K562 (cell line): ENCODE results near the gene DGCR2. TPM values are rescaled to one million over a fixed set of nuclear protein-coding genes. Genes with fewer than 3 reads are reported as not detected.

Experiments
- ATAC-seq: fragments of 200-7000 bp; cut with Tn5 transposase; 3 replicates; pipeline ENCODE4 v1.9.1; 2020; ENCODE audit warnings: moderate library complexity
- BruUV-seq: library from RNA; stranded (reverse); fragments of 400-500 nt; replicated peaks from 2 replicates; lab custom pipeline; 2021; lab: Mats Ljungman, UMichigan
- CTCF ChIA-PET: fragments of 300-600 bp; formaldehyde crosslinking; extraction: SDS; loops from one replicate; lab custom pipeline; 2021; ENCODE audit warnings: low intra/inter-chr PET ratio; lab: Yijun Ruan, JAX
- POLR2A ChIA-PET: fragments of 300-600, 350-650 bp; sonication (Branson Sonifier 250); formaldehyde crosslinking; extraction: SDS; loops from one replicate; lab custom pipeline; 2021; ENCODE audit warnings: antibody characterized with exemption, inconsistent platforms; lab: Yijun Ruan, JAX
- DNase-seq, 4 experiments: peaks; one replicate each; pipeline versions ENCODE4 v3.0.0 to v3.0.0-alpha.2; 2011 to 2018; ENCODE audit warnings: low spot score in 3 of 4, mixed read lengths in 3 of 4; ENCODE audit errors: extremely low read depth in 1 of 4
- FAIRE-seq: peaks from 2 replicates; lab custom pipeline; 2011; peaks lifted over from hg19 to GRCh38; lab: Jason Lieb, UNC
- H2AFZ ChIP-seq: 2 replicates; pipeline ENCODE4 v1.6.0; 2011; ENCODE audit warnings: low read depth, low read length, control low read depth, inconsistent platforms
- H3K27ac ChIP-seq: fragments of 200-600 bp; 3 replicates; pipeline ENCODE4 v1.8.0; 2011; ENCODE audit warnings: low read depth, mild to moderate bottlenecking, control low read depth, inconsistent platforms, low read length, moderate library complexity, mixed read lengths; ENCODE audit errors: extremely low read depth
- H3K27me3 ChIP-seq, 2 experiments: fragments of 300-600 bp in 1 of 2; 2 replicates in 1 of 2; 3 replicates in 1 of 2; pipeline versions ENCODE4 v1.6.0 to v1.8.0; 2011; ENCODE audit warnings: inconsistent platforms in 2 of 2, low read length in 2 of 2, mild to moderate bottlenecking in 1 of 2, mixed read lengths in 1 of 2, moderate library complexity in 1 of 2; ENCODE audit not compliant: control insufficient read depth in 2 of 2, insufficient read depth in 2 of 2
- H3K36me3 ChIP-seq: fragments of 300-600 bp; 3 replicates; pipeline ENCODE4 v1.8.0; 2011; ENCODE audit warnings: mild to moderate bottlenecking, low read length, inconsistent platforms; ENCODE audit not compliant: control insufficient read depth, insufficient read depth
- H3K4me1 ChIP-seq, 2 experiments: fragments of 200-600 bp in 1 of 2; replicated peaks in 1 of 2; 2 replicates in 1 of 2; 3 replicates in 1 of 2; pipeline versions ENCODE4 v1.5.1 to v1.8.0; 2011; ENCODE audit warnings: inconsistent platforms in 2 of 2, low read length in 2 of 2, mild to moderate bottlenecking in 1 of 2, mixed read lengths in 1 of 2, moderate library complexity in 1 of 2; ENCODE audit not compliant: control insufficient read depth in 2 of 2, insufficient read depth in 2 of 2
- H3K4me2 ChIP-seq: 2 replicates; pipeline ENCODE4 v1.6.1; 2011; ENCODE audit warnings: low read length, control low read depth, inconsistent platforms, mixed read lengths; ENCODE audit not compliant: insufficient read depth
- H3K4me3 ChIP-seq: fragments of 200-600 bp; sonication (generic), shearing (Covaris generic); 2 replicates; pipeline ENCODE4 v1.5.1; 2016; ENCODE audit warnings: control low read depth, inconsistent platforms
- H3K79me2 ChIP-seq: fragments of 200-600 bp; 3 replicates; pipeline ENCODE4 v1.8.0; 2011; ENCODE audit warnings: low read length, inconsistent platforms; ENCODE audit not compliant: control insufficient read depth, insufficient read depth
- H3K9ac ChIP-seq, 2 experiments: 2 replicates each; pipeline versions ENCODE4 v1.6.0 to v1.6.1; 2011; ENCODE audit warnings: low read depth in 2 of 2, low read length in 2 of 2, control low read depth in 1 of 2, inconsistent platforms in 1 of 2, mild to moderate bottlenecking in 1 of 2, mixed read lengths in 1 of 2; ENCODE audit not compliant: insufficient read depth in 1 of 2
- H3K9me1 ChIP-seq: one replicate; pipeline ENCODE4 v1.6.0; 2011; ENCODE audit warnings: inconsistent platforms, mild to moderate bottlenecking, low read length, moderate library complexity; ENCODE audit not compliant: control insufficient read depth, insufficient read depth
- H3K9me3 ChIP-seq: replicated peaks from 2 replicates; pipeline ENCODE4 v1.5.1; 2011; ENCODE audit warnings: low read depth, low read length, inconsistent platforms; ENCODE audit not compliant: control insufficient read depth, insufficient read depth
- H4K20me1 ChIP-seq: replicated peaks from 2 replicates; pipeline ENCODE4 v1.6.1; 2011; ENCODE audit warnings: low read length, inconsistent platforms, mixed read lengths; ENCODE audit not compliant: control insufficient read depth, insufficient read depth
- ETV1 ChIP-seq: fragments of 450-650 bp; conservative IDR thresholded peaks from 2 replicates; pipeline ENCODE4 v1.6.1; 2016; ENCODE audit warnings: missing genetic modification characterization, control low read depth, low read depth, missing compliant biosample characterization
- FOS ChIP-seq: IDR thresholded peaks from 3 replicates; pipeline ENCODE4 v1.6.1; 2011; ENCODE audit not compliant: insufficient read length; ENCODE audit errors: extremely low read depth
- FOXJ3 ChIP-seq: sonication (generic); formaldehyde crosslinking; IDR thresholded peaks from 2 replicates; pipeline ENCODE4 v1.4.0; 2020; ENCODE audit warnings: mild to moderate bottlenecking, missing genetic modification reagents
- GATAD2B ChIP-seq: fragments of 450-650 bp; IDR thresholded peaks from 2 replicates; pipeline ENCODE4 v1.6.1; 2017; ENCODE audit warnings: mild to moderate bottlenecking, borderline replicate concordance
- IRF1 ChIP-seq: sonication (generic); formaldehyde crosslinking; IDR thresholded peaks from 2 replicates; pipeline ENCODE4 v1.8.0; 2022; ENCODE audit warnings: missing genetic modification reagents, mild to moderate bottlenecking, borderline replicate concordance
- JUND ChIP-seq, 2 experiments: IDR thresholded peaks; 2 replicates in 1 of 2; 3 replicates in 1 of 2; pipeline ENCODE4 v1.6.1; 2011; ENCODE audit warnings: borderline replicate concordance in 2 of 2, low read depth in 2 of 2, low read length in 2 of 2, improper control_type of control experiment in 1 of 2, missing biosample characterization in 1 of 2, missing genetic modification characterization in 1 of 2, missing genetic modification reagents in 1 of 2
- KHSRP ChIP-seq: fragments of 450-650 bp; IDR thresholded peaks from 2 replicates; pipeline ENCODE4 v1.6.1; 2017
- KLF10 ChIP-seq: fragments of 250-450 bp; sonication (Bioruptor Pico); IDR thresholded peaks from 2 replicates; pipeline ENCODE4 v1.6.1; 2021; ENCODE audit warnings: matching md5 sums
- PML ChIP-seq: IDR thresholded peaks from 2 replicates; pipeline ENCODE4 v1.6.1; 2012; ENCODE audit warnings: low read length, inconsistent platforms
- SIX5 ChIP-seq, 2 experiments: IDR thresholded peaks; 2 replicates each; pipeline ENCODE4 v1.6.1; 2011; ENCODE audit warnings: low read length in 2 of 2, borderline replicate concordance in 1 of 2, low read depth in 1 of 2, mild to moderate bottlenecking in 1 of 2, moderate library complexity in 1 of 2; ENCODE audit not compliant: insufficient read depth in 1 of 2
- SRSF1 ChIP-seq: fragments of 200-400 bp; formaldehyde crosslinking; IDR thresholded peaks from 2 replicates; pipeline ENCODE4 v1.6.1; 2017; ENCODE audit warnings: mild to moderate bottlenecking, low read depth, low read length, moderate library complexity
- ZNF408 ChIP-seq: fragments of 250-450 bp; sonication (Bioruptor Pico); IDR thresholded peaks from 2 replicates; pipeline ENCODE4 v1.4.0; 2020; ENCODE audit warnings: low read depth, mild to moderate bottlenecking, moderate library complexity
- ZNF41 ChIP-seq: fragments of 250-450 bp; sonication (Bioruptor Pico); conservative IDR thresholded peaks from 2 replicates; pipeline ENCODE4 v1.4.0; 2020; ENCODE audit warnings: mild to moderate bottlenecking
- ZNF57 ChIP-seq: fragments of 450-650 bp; formaldehyde crosslinking; IDR thresholded peaks from 2 replicates; pipeline ENCODE4 v1.4.0; 2020; ENCODE audit warnings: mild to moderate bottlenecking, moderate library complexity
- ZNF592 ChIP-seq: fragments of 450-650 bp; IDR thresholded peaks from 2 replicates; pipeline ENCODE4 v1.6.1; 2017; ENCODE audit warnings: antibody characterized with exemption, mild to moderate bottlenecking
- ZNF644 ChIP-seq: fragments of 200-800 bp; sonication (Bioruptor generic); IDR thresholded peaks from 2 replicates; pipeline ENCODE4 v1.6.1; 2016; ENCODE audit warnings: low read depth, missing genetic modification characterization, missing compliant biosample characterization
- ZNF778 ChIP-seq: fragments of 450-650 bp; formaldehyde crosslinking; IDR thresholded peaks from 2 replicates; pipeline ENCODE4 v1.4.0; 2020; ENCODE audit warnings: mild to moderate bottlenecking, moderate library complexity
- WGBS: fragments of 100-300 bp; shearing (Covaris generic); methylation state at CpG from one replicate; pipeline ENCODE4 v1.1.6; 2016; ENCODE audit warnings: low coverage, mixed read lengths; ENCODE audit not compliant: insufficient coverage; ENCODE audit errors: missing lambda C conversion rate; 5-methylcytosine and 5-hydroxymethylcytosine counted together
- in situ Hi-C: fragments of 300-500 bp; cut with MboI; formaldehyde crosslinking; loops from 4 replicates; pipeline ENCODE4 v1.15.0; 2018; ENCODE audit warnings: inconsistent platforms, mixed read lengths
- intact Hi-C: fragments of 100-400 bp; cut with micrococcal nuclease; formaldehyde crosslinking; loops from 2 replicates; pipeline ENCODE4 v1.14.2; 2022
- polyA plus RNA-seq, 8 experiments: library from polyadenylated mRNA; depleted of rRNA in 4 of 8; stranded (reverse) in 5 of 8; unstranded in 3 of 8; fragments of >200 nt; fragmentation: Nextera tagmentation in 2 of 8; fragmentation: Illumina TruSeq in 1 of 8; extraction: Ambion mirVana in 2 of 8; extraction: Trizol in 1 of 8; gene quantifications; 2 replicates each; pipeline versions ENCODE4 v1.2.1 to v1.2.3, GENCODE V29; 2011 to 2014; ENCODE audit warnings: inconsistent platforms in 1 of 8, missing spikeins in 1 of 8
- total RNA-seq, 7 experiments: library from RNA; depleted of rRNA in 6 of 7; stranded (reverse); fragments of >200 nt in 6 of 7; fragmentation: Illumina TruSeq in 2 of 7; extraction: Trizol in 2 of 7; gene quantifications; 2 replicates each; pipeline versions ENCODE4 v1.2.1 to v1.2.3, GENCODE V29; 2011 to 2021; ENCODE audit warnings: low replicate concordance in 1 of 7

Gene DGCR2
- total and polyA plus RNA-seq, 9 of the 15 experiments (the other 6 are each of a cell fraction or from before 2014, with no cell fraction given): 0.69 to 101 (median 56.4) TPM

- intact Hi-C loops: loop anchor here (1.0 to 10.0 kb wide), 3 partner anchors 109 to 259 kb away; partner anchors contain the start of genes CLTCL1, ESS2 and SLC25A1
- no peaks in the 10 kb centered on the region for H3K79me2 ChIP-seq
- H3K27me3 ChIP-seq: peaks cover 13 to 26% of the 10 kb centered on the region in 2 experiments; a peak in 4 of 5 replicates
- peaks cover 42% of the 10 kb centered on the region for H4K20me1 ChIP-seq
- ChIA-PET CTCF (interaction anchor here (0.7 kb wide), 1 partner anchor 49 kb away, joined by 3 read pairs; no protein-coding TSS in a partner anchor), POLR2A (interaction anchor here (0.6 to 4.3 kb wide), 14 partner anchors 9 to 1397 kb away, joined by 3 to 37 read pairs (median 3); partner anchors contain the start of gene CDC45)
- WGBS: 26% methylated on average over 14 of the region's 14 CpGs
- in situ Hi-C loops: no loop called here
- H2AFZ ChIP-seq: no peak overlapping the region
- H3K9me3 ChIP-seq: no peaks in the 10 kb centered on the region
- H3K27ac ChIP-seq: no peak overlapping the region
- peak overlapping the region in 1 of 2 experiments; percentile 53; a peak in 2 of 4 replicates for H3K9ac ChIP-seq
- peaks cover 21% of the 10 kb centered on the region; the same call in 1 of the 3 replicates for H3K36me3 ChIP-seq
- H3K4me2 ChIP-seq: no peak overlapping the region
- no peak overlapping the region for H3K4me3 ChIP-seq
- ATAC-seq (peak; percentile 62), FAIRE-seq (no peak), DNase-seq (peak; percentile 64 to 76 (median 69))
- peaks cover 0 to 27% of the 10 kb centered on the region in 2 experiments; a peak in 1 of 5 replicates for H3K4me1 ChIP-seq
- BruUV-seq: no TSS peak
- H3K9me1 ChIP-seq: peaks cover 19% of the 10 kb centered on the region
- TF ChIP-seq GATAD2B: no peak
- TF ChIP-seq JUND (IDR thresholded peaks at IDR 0.05; ENCODE audit: borderline replicate concordance, low read depth, low read length): no peak
- TF ChIP-seq JUND (tag; IDR thresholded peaks at IDR 0.05; ENCODE audit: borderline replicate concordance, low read depth, low read length): no peak
- no peak for TF ChIP-seq ZNF408 (CRISPR knock-in tag)
- TF ChIP-seq SIX5 (IDR thresholded peaks at IDR 0.05; ENCODE audit: borderline replicate concordance in 1 of 2, insufficient read depth in 1 of 2, low read depth in 1 of 2, low read length in 2 of 2): no peak
- peak; percentile 82; the same call in 1 of the 2 replicates for TF ChIP-seq ZNF57 (CRISPR knock-in tag)
- no peak for TF ChIP-seq KHSRP
- TF ChIP-seq FOXJ3 (CRISPR knock-in tag): no peak
- TF ChIP-seq PML: no peak
- no peak for TF ChIP-seq ZNF41 (CRISPR knock-in tag)
- TF ChIP-seq FOS: no peak
- TF ChIP-seq ZNF592: no peak
- peak; percentile 39 for TF ChIP-seq ETV1 (tag)
- TF ChIP-seq SRSF1: no peak
- TF ChIP-seq KLF10 (CRISPR knock-in tag): no peak; the same call in none of the 2 replicates
- TF ChIP-seq IRF1 (CRISPR knock-in tag): 0 out of 2 replicates have a peak, but pooled peaks have one; percentile 51
- TF ChIP-seq ZNF778: no peak
- no peak for TF ChIP-seq ZNF644 (tag)
These were observed 86.6 kb downstream of the DGCR2 start for GRCh38 chr22:19035474-19036228.
